ENCODE measurements around the gene ARHGAP10.

GRCh38 chr4:147954850-147955249 is 223.0 kb downstream of the ARHGAP10 start:
- TF ChIP-seq CTCF (IDR thresholded peaks at IDR 0.05) (no peak), POLR2A (IDR thresholded peaks at IDR 0.05) (no peak)

Measured in testis (tissue), 2 donors.